HCT116 (cell line): ENCODE results near the gene CNTF. TPM values are rescaled to one million over a fixed set of nuclear protein-coding genes. Genes with fewer than 3 reads are reported as not detected.

ENCODE experiments used
- ATAC-seq: fragments of 200-7000 bp; cut with Tn5 transposase; 2 replicates; pipeline ENCODE4 v1.9.1; 2020; ENCODE audit warnings: mild to moderate bottlenecking, moderate library complexity
- BruUV-seq: library from RNA; stranded (reverse); fragments of 400-500 nt; replicated peaks from 2 replicates; lab custom pipeline; 2021; lab: Mats Ljungman, UMichigan
- CTCF ChIA-PET: fragments of 300-600 bp; sonication (Branson Sonifier 250); formaldehyde crosslinking; loops from one replicate; lab custom pipeline; 2021; ENCODE audit warnings: antibody characterized with exemption; lab: Charles Lee
- POLR2A ChIA-PET: fragments of 300-600, 350-600 bp; sonication (Branson Sonifier 250); formaldehyde crosslinking; loops from one replicate; lab custom pipeline; 2021; ENCODE audit warnings: antibody characterized with exemption; lab: Charles Lee
- RAD21 ChIA-PET, 2 experiments: fragments of 300-600 bp; sonication (Branson Sonifier 250); formaldehyde crosslinking; loops; one replicate each; lab custom pipeline; 2023; ENCODE audit warnings: low total read pairs in 2 of 2; ENCODE audit not compliant: uncharacterized antibody in 2 of 2, unreplicated experiment in 2 of 2, low non-redundant PET in 1 of 2; lab: Charles Lee
- DNase-seq: peaks from one replicate; pipeline ENCODE4 v3.0.0-alpha.2; 2010; ENCODE audit warnings: low read depth, low spot score
- H2AFZ ChIP-seq: fragments of 200-600 bp; shearing (Covaris generic), sonication (generic); 2 replicates; pipeline ENCODE4 v1.6.1; 2017; ENCODE audit warnings: low read depth, mixed run types, mixed read lengths, antibody characterized with exemption, low read length; ENCODE audit not compliant: poor library complexity, severe bottlenecking
- H3K27ac ChIP-seq: 2 replicates; pipeline ENCODE4 v1.5.1; 2012; ENCODE audit warnings: low read depth, low read length
- H3K27me3 ChIP-seq: fragments of 200-600 bp; sonication (generic); 2 replicates; pipeline ENCODE4 v1.6.1; 2016; ENCODE audit warnings: mixed run types, low read length, mixed read lengths; ENCODE audit not compliant: insufficient read depth
- H3K36me3 ChIP-seq, 2 experiments: fragments of 200-500 bp in 1 of 2; fragments of 200-600 bp in 1 of 2; sonication (Bioruptor generic) in 1 of 2; sonication (generic) in 1 of 2; 2 replicates each; pipeline versions ENCODE4 v1.5.1 to v1.6.1; 2014 to 2016; ENCODE audit warnings: low read length in 2 of 2, inconsistent platforms in 1 of 2, mixed read lengths in 1 of 2, mixed run types in 1 of 2; ENCODE audit not compliant: insufficient read depth in 2 of 2, control insufficient read depth in 1 of 2
- H3K4me1 ChIP-seq, 2 experiments: fragments of 200-600 bp in 1 of 2; sonication (generic) in 1 of 2; 2 replicates each; pipeline versions ENCODE4 v1.5.1 to v1.6.1; 2012 to 2017; ENCODE audit warnings: low read length in 2 of 2, inconsistent platforms in 1 of 2, mild to moderate bottlenecking in 1 of 2, mixed read lengths in 1 of 2, mixed run types in 1 of 2, moderate library complexity in 1 of 2; ENCODE audit not compliant: insufficient read depth in 2 of 2, control insufficient read depth in 1 of 2
- H3K4me2 ChIP-seq: fragments of 200-600 bp; sonication (generic); 2 replicates; pipeline ENCODE4 v1.6.1; 2017; ENCODE audit warnings: mixed run types, low read length, mixed read lengths
- H3K4me3 ChIP-seq, 2 experiments: fragments of 200-600 bp in 1 of 2; sonication (generic) in 1 of 2; replicated peaks in 1 of 2; 2 replicates each; pipeline ENCODE4 v1.5.1; 2011 to 2016; ENCODE audit warnings: low read length in 2 of 2, control low read depth in 1 of 2, low read depth in 1 of 2, mild to moderate bottlenecking in 1 of 2, mixed read lengths in 1 of 2, mixed run types in 1 of 2
- H3K79me2 ChIP-seq: fragments of 200-600 bp; sonication (generic); 2 replicates; pipeline ENCODE4 v1.6.1; 2017; ENCODE audit warnings: mild to moderate bottlenecking, mixed run types, low read length, moderate library complexity, mixed read lengths; ENCODE audit not compliant: insufficient read depth
- H3K9ac ChIP-seq: fragments of 200-600 bp; sonication (generic); 2 replicates; pipeline ENCODE4 v1.6.1; 2016; ENCODE audit warnings: low read length, mixed read lengths
- H3K9me2 ChIP-seq: fragments of 200-600 bp; sonication (generic), shearing (Covaris generic); 2 replicates; pipeline ENCODE4 v1.6.1; 2017; ENCODE audit warnings: mixed run types, mild to moderate bottlenecking, moderate library complexity; ENCODE audit not compliant: insufficient read depth
- H3K9me3 ChIP-seq, 2 experiments: fragments of 200-500 bp in 1 of 2; fragments of 200-600 bp in 1 of 2; sonication (Bioruptor generic) in 1 of 2; sonication (generic) in 1 of 2; 2 replicates each; pipeline ENCODE4 v1.6.1; 2014 to 2017; ENCODE audit warnings: low read length in 2 of 2, mixed read lengths in 2 of 2, inconsistent platforms in 1 of 2, low read depth in 1 of 2, mild to moderate bottlenecking in 1 of 2, mixed run types in 1 of 2, moderate library complexity in 1 of 2; ENCODE audit not compliant: control insufficient read depth in 1 of 2, insufficient read depth in 1 of 2
- H4K20me1 ChIP-seq: fragments of 200-600 bp; sonication (generic), shearing (Covaris generic); 2 replicates; pipeline ENCODE4 v1.6.1; 2017; ENCODE audit warnings: mixed run types, mild to moderate bottlenecking, moderate library complexity; ENCODE audit not compliant: insufficient read depth
- ATF3 ChIP-seq: IDR thresholded peaks from 2 replicates; pipeline ENCODE4 v1.6.1; 2012
- CTCF ChIP-seq, 3 experiments: fragments of 200-600 bp in 1 of 3; sonication (generic) in 1 of 3; IDR thresholded peaks in 2 of 3; conservative IDR thresholded peaks in 1 of 3; 2 replicates each; pipeline ENCODE4 v1.5.1; 2012 to 2017; ENCODE audit warnings: low read depth in 2 of 3, low read length in 2 of 3, antibody characterized with exemption in 1 of 3, borderline replicate concordance in 1 of 3, control low read depth in 1 of 3, mild to moderate bottlenecking in 1 of 3, mixed read lengths in 1 of 3, mixed run types in 1 of 3, moderate library complexity in 1 of 3; ENCODE audit not compliant: insufficient read depth in 1 of 3
- JUND ChIP-seq: IDR thresholded peaks from 2 replicates; pipeline ENCODE4 v1.6.1; 2012
- POLR2A ChIP-seq: IDR thresholded peaks from 2 replicates; pipeline ENCODE4 v1.7.0; 2011; ENCODE audit warnings: borderline replicate concordance; ENCODE audit not compliant: insufficient read depth, insufficient read length; ENCODE audit errors: extremely low read depth
- ZFX ChIP-seq: fragments of 450-650 bp; IDR thresholded peaks from 2 replicates; pipeline ENCODE4 v1.6.1; 2017
- intact Hi-C: fragments of 100-400 bp; cut with micrococcal nuclease; formaldehyde crosslinking; loops from 2 replicates; pipeline ENCODE4 v1.10.0; 2022
- total RNA-seq: library from RNA; stranded (reverse); gene quantifications from one replicate; pipeline ENCODE4 v1.2.1, GENCODE V29; 2021; ENCODE audit not compliant: unreplicated experiment

Gene CNTF
- total RNA-seq, 1 experiment from 2014 or later = 2.3 TPM

GRCh38 chr11:58617976-58618557 lies 4.4 kb upstream of the CNTF start:
- Histone ChIP-seq H3K4me3 (no peak overlapping the region), H3K9me2 (no peaks in the 10 kb centered on the region), H4K20me1 (peaks cover 5% of the 10 kb centered on the region; the same call in 1 of the 2 replicates), H3K9me3 (no peaks in the 10 kb centered on the region), H3K27ac (no peak overlapping the region), H2AFZ (no peak overlapping the region), H3K27me3 (no peaks in the 10 kb centered on the region), H3K79me2 (0 out of 2 replicates have a peak, but pooled peaks cover 10% of the 10 kb centered on the region), H3K4me1 (no peaks in the 10 kb centered on the region), H3K9ac (no peak overlapping the region), H3K36me3 (peaks cover 47 to 64% of the 10 kb centered on the region in 2 experiments), H3K4me2 (no peak overlapping the region)
- BruUV-seq = no TSS peak
- ChIA-PET POLR2A (no interaction called here), RAD21 (no interaction called here), CTCF (no interaction called here)
- ATAC-seq = peak; percentile 58; the same call in 1 of the 2 replicates
- no peak for DNase-seq
- intact Hi-C loops = loop anchor here (5.0 kb wide), 1 partner anchor 36 kb away; no protein-coding TSS in a partner anchor
- TF ChIP-seq JUND (no peak), CTCF (IDR thresholded peaks at IDR 0.05 in 2 of 3, conservative IDR thresholded peaks at IDR 0.05 in 1 of 3; ENCODE audit: borderline replicate concordance in 1 of 3, insufficient read depth in 1 of 3, low read depth in 2 of 3, low read length in 2 of 3) (0 out of 6 replicates have a peak, but pooled peaks of 2 of the 3 experiments have one; percentile 3 to 11)

GRCh38 chr11:58621586-58622262 lies 741 bp upstream of the CNTF start:
- H2AFZ ChIP-seq = no peak overlapping the region
- H3K36me3 ChIP-seq = peaks cover 34 to 51% of the 10 kb centered on the region in 2 experiments; a peak in 3 of 4 replicates
- H4K20me1 ChIP-seq = 0 out of 2 replicates have a peak, but pooled peaks cover 5% of the 10 kb centered on the region
- intact Hi-C loops = no loop called here
- no peaks in the 10 kb centered on the region for H3K27me3 ChIP-seq
- no peak for ATAC-seq
- ChIA-PET CTCF (no interaction called here), POLR2A (no interaction called here), RAD21 (no interaction called here)
- H3K4me3 ChIP-seq = no peak overlapping the region
- DNase-seq = no peak
- BruUV-seq = no TSS peak
- no peak overlapping the region for H3K27ac ChIP-seq
- no peaks in the 10 kb centered on the region for H3K9me3 ChIP-seq
- peaks cover 0 to 11% of the 10 kb centered on the region in 2 experiments; a peak in 2 of 4 replicates for H3K4me1 ChIP-seq
- H3K9me2 ChIP-seq = no peaks in the 10 kb centered on the region
- H3K9ac ChIP-seq = no peak overlapping the region
- no peak overlapping the region for H3K4me2 ChIP-seq
- TF ChIP-seq ATF3 (no peak), ZFX (no peak), POLR2A (no peak)
- TF ChIP-seq, all 23 proteins: peak for 0
- H3K79me2 ChIP-seq = 0 out of 2 replicates have a peak, but pooled peaks cover 10% of the 10 kb centered on the region
